GM12873 (cell line): ENCODE data around the gene ARFGEF2.

Source experiments
- TF ChIP-seq, protein P1 (sequence below): IDR thresholded peaks from 2 replicates; pipeline ENCODE4 v1.5.1; 2012; ENCODE audit warnings: low read depth, mild to moderate bottlenecking, moderate library complexity, low read length, control low read depth; ENCODE audit not compliant: insufficient read depth; ENCODE audit errors: missing control alignments

ARFGEF2 gene

DNA sequence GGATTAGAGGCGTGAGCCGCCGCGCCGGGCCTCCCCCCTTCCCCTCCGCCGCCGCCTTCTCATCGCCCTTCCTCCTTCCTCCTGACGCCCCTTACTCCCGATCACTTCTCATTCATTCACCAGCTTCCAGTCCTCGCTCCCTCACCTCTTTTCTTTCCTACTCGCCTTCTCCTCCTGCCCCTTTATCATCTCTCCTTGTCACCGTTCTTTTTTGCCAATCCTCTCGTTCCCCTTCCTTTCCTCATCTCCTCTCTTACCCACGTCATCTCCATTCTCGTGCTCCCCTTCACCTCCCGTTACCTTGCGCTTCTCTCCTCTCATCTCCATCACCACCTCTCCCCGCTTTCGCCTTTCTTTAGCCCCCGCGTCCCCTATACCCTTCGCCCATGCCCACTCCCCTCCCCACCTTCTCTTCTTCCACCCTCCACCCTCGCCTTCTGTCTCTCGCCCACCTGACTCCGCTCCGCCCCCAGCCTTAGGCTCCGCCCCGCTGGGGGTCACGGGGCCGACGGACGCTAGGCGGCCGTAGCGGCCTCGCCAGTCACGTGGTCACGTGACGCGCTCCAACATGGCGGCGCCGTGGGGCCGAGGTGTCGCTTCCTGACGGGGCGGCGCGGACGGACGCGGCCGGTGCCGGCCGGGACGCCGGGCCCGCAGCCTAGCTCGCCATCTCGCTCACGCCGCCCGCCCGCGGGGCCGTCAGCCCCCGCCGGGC is at the start of gene ARFGEF2:
Gene ARFGEF2, plus strand, starts transcription at position 544 of the 715 bp plus-strand sequence. CDS start 179 bp downstream, outside the sequence.
- TF ChIP-seq, protein P1, sequence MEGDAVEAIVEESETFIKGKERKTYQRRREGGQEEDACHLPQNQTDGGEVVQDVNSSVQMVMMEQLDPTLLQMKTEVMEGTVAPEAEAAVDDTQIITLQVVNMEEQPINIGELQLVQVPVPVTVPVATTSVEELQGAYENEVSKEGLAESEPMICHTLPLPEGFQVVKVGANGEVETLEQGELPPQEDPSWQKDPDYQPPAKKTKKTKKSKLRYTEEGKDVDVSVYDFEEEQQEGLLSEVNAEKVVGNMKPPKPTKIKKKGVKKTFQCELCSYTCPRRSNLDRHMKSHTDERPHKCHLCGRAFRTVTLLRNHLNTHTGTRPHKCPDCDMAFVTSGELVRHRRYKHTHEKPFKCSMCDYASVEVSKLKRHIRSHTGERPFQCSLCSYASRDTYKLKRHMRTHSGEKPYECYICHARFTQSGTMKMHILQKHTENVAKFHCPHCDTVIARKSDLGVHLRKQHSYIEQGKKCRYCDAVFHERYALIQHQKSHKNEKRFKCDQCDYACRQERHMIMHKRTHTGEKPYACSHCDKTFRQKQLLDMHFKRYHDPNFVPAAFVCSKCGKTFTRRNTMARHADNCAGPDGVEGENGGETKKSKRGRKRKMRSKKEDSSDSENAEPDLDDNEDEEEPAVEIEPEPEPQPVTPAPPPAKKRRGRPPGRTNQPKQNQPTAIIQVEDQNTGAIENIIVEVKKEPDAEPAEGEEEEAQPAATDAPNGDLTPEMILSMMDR, result peak; percentile 13

DNA sequence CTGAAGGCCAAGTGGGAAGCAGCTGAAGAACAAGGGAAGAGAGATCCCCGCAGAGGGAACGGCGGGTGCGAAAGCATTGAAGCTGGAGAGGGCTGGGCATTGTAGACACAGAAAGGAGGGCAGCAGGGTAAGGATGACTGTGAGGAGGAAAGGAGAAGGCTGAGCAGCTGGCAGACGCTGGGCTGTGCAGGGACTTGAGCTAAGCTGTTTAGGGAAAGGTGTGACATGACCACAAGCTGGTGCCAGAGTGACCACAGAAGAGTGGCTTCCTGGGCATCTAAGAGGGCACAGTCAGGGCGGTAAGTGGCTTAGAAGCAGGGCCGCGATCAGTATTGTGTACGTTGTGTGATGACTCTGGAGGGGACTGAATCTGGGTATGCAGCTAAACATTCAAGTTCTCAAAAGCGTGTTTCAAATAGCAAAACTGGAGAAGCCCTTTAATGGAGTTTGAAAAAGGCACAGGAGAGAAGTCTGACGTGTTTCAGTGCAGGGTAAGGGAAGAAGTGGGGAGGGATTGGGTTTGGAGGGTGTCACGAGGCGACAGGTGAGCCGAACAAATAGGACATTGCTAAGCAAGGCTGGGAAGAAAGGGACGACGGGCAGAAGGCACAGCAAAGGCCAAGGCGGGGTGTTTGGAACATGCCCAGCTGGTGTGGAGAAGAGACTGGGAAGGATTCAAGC is 46.1 kb upstream of the ARFGEF2 start:
- TF ChIP-seq, protein P1, result no peak

DNA sequence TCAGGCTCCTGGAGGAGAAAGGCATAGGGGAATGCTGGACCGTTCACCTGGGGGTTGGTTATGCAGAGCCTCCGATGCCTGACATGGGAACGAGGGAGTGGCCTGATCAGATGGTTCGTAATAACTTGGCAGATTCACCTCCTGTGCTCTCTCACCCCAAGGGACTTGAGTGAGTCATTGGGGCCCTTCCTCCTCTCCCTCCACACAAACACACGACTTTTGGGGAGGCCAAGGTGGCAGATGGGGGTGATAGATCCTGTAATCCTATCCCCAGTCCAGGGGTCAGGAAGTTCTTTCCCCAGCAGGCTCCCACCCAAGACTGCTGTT is 45.6 kb upstream of the ARFGEF2 start:
- TF ChIP-seq, protein P1, result no peak

DNA sequence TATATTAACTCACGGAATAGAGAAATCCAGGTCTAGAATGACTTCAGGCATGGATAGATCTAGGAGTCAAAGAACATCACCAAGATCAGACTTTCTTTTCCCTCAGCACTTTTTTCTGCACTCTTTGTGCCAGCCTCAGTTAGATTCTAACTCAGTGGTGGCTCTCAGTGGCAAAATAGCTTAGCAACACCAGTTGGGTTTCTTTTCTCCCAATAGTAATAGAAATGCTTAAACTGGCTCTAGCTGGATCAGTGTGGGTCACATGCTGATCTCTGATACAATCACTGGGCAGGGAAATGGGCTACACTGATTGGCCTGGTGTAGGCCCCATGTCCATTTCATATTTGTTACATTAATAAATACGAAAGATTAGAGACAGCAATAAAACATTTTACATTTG is 44.2 kb upstream of the ARFGEF2 start:
- TF ChIP-seq, protein P1, result peak; percentile 50

DNA sequence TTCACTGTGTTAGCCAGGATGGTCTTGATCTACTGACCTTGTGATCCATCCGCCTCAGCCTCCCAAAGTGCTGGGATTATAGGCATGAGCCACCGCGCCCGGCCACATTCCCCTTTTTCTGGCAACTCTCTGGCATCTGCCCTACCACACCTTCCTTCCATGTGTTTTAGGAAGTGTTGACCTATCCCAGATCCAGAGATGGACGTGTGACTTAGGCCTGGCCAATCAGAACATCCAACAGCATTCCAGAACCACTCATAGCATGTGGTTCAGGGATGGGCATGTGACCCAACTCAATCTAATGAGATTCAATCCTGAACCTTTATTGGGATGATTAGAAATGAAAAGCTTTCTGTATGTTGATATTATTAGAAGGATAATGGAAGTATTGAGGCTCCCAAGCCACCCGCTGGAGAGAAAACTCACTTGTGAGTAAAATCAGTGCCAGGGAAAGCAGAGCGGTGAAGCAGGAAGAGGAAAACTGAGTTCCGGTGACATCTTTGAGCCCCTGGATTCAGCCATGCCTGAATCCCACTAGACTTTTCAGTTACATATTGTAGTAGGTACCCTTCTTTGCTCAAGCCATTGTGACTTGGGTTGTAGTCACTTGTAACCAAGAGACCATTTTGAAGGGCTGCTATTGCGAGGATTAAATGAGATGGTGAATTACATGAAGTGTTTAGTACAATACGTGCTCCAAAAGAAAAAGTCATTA is 42.8 kb upstream of the ARFGEF2 start:
- TF ChIP-seq, protein P1, result no peak

DNA sequence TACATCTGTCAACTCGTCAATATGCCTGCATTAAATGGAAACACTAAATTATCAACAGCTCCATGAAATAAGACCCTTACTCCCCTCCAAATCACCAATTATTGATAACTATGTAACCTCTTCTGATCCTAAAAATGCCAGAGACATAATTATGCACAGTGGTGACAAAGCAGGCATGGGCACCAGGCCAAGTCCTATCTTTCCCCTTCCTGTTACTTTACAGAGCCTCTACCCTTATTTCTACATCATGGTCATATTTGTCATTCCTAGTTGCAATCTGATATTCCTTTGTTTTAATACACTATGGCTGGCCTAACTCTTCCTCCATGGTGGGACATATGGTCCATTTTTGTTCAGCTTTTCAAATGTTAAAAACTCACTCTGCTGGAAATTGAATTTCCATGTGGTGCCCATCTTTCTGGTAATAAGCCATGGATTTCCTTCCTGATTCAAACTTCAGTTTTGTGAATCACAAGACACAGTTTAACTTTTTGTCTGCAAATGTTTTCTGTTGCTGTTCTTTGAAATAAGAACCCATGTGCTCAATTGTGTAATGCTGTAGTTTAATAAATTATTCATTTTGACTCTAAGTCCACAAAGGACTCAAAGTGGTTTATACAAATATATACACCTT is 41.8 kb upstream of the ARFGEF2 start:
- TF ChIP-seq, protein P1, result no peak

DNA sequence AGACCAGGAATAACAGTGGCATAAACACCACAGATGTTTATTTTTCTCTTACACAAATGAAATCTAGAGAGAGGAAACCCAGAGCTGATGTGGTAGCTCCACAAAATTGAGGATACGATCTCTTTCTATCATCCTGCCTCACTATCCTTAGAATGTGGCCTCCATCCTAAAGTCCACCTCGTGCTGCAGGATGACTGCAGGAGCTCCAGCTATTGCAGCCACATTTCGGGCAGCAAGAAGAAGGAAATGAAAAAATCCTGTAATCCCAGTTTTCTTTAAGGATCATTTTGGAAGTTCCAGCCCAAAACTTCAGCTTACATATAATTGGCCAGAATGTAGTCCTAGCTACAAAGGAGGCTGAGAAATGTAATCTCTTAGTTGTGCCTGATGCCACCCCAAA is 41.2 kb upstream of the ARFGEF2 start:
- TF ChIP-seq, protein P1, result no peak
